Measurements from ENCODE around the gene HMGA1. TPM values are rescaled to one million over a fixed set of nuclear protein-coding genes. Genes with fewer than 3 reads are reported as not detected.

HMGA1 gene
- total and polyA plus RNA-seq, 10 of the 15 experiments (the other 5 are each of a cell fraction or from before 2014, with no cell fraction given), result 13.4 to 885 (median 508) TPM

- Histone ChIP-seq H3K27me3 (replicated peaks in 1 of 2; ENCODE audit: control insufficient read depth in 2 of 2, insufficient read depth in 2 of 2, low read length in 1 of 2) (no peaks in the 10 kb centered on the region), H3K4me2 (ENCODE audit: control insufficient read depth, insufficient read depth) (peak overlapping the region; percentile 97), H3K4me1 (ENCODE audit: control insufficient read depth, insufficient read depth, low read length) (peaks cover 31% of the 10 kb centered on the region), H3K36me3 (ENCODE audit: control insufficient read depth in 2 of 2, insufficient read depth in 2 of 2, low read length in 1 of 2) (no peaks in the 10 kb centered on the region), H2AFZ (ENCODE audit: control insufficient read depth, low read depth, low read length) (peak overlapping the region; percentile 97), H3K9ac (ENCODE audit: control insufficient read depth, insufficient read depth, low read length) (peak overlapping the region; percentile 93), H3K9me3 (replicated peaks; ENCODE audit: control insufficient read depth, insufficient read depth, low read length) (no peaks in the 10 kb centered on the region), H3K79me2 (ENCODE audit: control insufficient read depth, insufficient read depth, low read length) (no peaks in the 10 kb centered on the region), H3K27ac (ENCODE audit: control insufficient read depth, insufficient read depth) (peak overlapping the region; percentile 96), H3K4me3 (peak overlapping the region; percentile 68), H4K20me1 (ENCODE audit: control insufficient read depth, insufficient read depth) (no peaks in the 10 kb centered on the region)
- in situ Hi-C loops (cut with MboI) (no loop called here), intact Hi-C loops (cut with micrococcal nuclease; ENCODE audit: unreplicated experiment) (loop anchor here (1.0 kb wide), 1 partner anchor 12 kb away; the partner anchor contains the start of gene HMGA1)
- ChIA-PET RAD21 (ENCODE audit: unreplicated experiment) (interaction anchor here (0.5 to 2.4 kb wide), 7 partner anchors 10 to 448 kb away, joined by 3 to 17 read pairs (median 4); partner anchors contain the start of genes HMGA1, RPS10 and SMIM29), SMC1A (ENCODE audit: uncharacterized antibody, unreplicated experiment) (interaction anchor here (0.6 to 1.8 kb wide), 7 partner anchors 9 to 191 kb away, joined by 3 to 10 read pairs (median 4); partner anchors contain the start of gene HMGA1), POLR2A (interaction anchor here (0.6 to 2.3 kb wide), 9 partner anchors 9 to 436 kb away, joined by 3 to 20 read pairs (median 3); partner anchors contain the start of genes HMGA1 and SMIM29), CTCF (interaction anchor here (0.6 to 2.2 kb wide), 6 partner anchors 12 to 481 kb away, joined by 3 to 6 read pairs (median 4); partner anchors contain the start of gene HMGA1)
- DNase-seq (ENCODE audit: low read depth, low spot score) (peak; percentile 88), ATAC-seq (peak; percentile 97), FAIRE-seq (peak; percentile 75)
- TSS peak; percentile 96 for BruUV-seq (replicated peaks)
- WGBS (ENCODE audit: insufficient coverage, insufficient replicate concordance, low lambda C conversion rate, missing lambda C conversion rate), result under 1% methylated on average over 31 of the region's 55 CpGs
- TF ChIP-seq E2F4 (IDR thresholded peaks at IDR 0.05; ENCODE audit: low read depth, low read length) (no peak), CREB1 (IDR thresholded peaks at IDR 0.05; ENCODE audit: low read depth) (peak; percentile 66), BCLAF1 (IDR thresholded peaks at IDR 0.05) (no peak), BHLHE40 (IDR thresholded peaks at IDR 0.05; ENCODE audit: borderline replicate concordance in 1 of 2, low read depth in 2 of 2, low read length in 1 of 2) (peak; percentile 86 to 95), NR2C1 (IDR thresholded peaks at IDR 0.05) (peak; percentile 32; the same call in 1 of the 2 replicates), ATF2 (IDR thresholded peaks at IDR 0.05; ENCODE audit: low read length) (no peak), POLR2A (IDR thresholded peaks at IDR 0.05; ENCODE audit: low read depth, low read length) (peak; percentile 84), RELB (IDR thresholded peaks at IDR 0.05; ENCODE audit: low read depth) (peak; percentile 70; the same call in 1 of the 2 replicates), CEBPB (IDR thresholded peaks at IDR 0.05; ENCODE audit: borderline replicate concordance in 1 of 2, low read depth in 2 of 2, low read length in 2 of 2) (no peak), JUND (IDR thresholded peaks at IDR 0.05; ENCODE audit: low read depth, low read length) (peak; percentile 36; the same call in 1 of the 2 replicates), HDAC6 (IDR thresholded peaks at IDR 0.05; ENCODE audit: unreplicated experiment) (no peak)
Measured at GRCh38 chr6:34223956-34224940, 12.4 kb upstream of the HMGA1 start.

All from GM12878 (cell line).